ENCODE measurements around the gene TSC2.
"Not testable (repeated sequence)": the region's sequence is repeated elsewhere in the genome, so short reads cannot be mapped to it uniquely, and the experiment has no call there.

The TSC2 gene

DNA sequence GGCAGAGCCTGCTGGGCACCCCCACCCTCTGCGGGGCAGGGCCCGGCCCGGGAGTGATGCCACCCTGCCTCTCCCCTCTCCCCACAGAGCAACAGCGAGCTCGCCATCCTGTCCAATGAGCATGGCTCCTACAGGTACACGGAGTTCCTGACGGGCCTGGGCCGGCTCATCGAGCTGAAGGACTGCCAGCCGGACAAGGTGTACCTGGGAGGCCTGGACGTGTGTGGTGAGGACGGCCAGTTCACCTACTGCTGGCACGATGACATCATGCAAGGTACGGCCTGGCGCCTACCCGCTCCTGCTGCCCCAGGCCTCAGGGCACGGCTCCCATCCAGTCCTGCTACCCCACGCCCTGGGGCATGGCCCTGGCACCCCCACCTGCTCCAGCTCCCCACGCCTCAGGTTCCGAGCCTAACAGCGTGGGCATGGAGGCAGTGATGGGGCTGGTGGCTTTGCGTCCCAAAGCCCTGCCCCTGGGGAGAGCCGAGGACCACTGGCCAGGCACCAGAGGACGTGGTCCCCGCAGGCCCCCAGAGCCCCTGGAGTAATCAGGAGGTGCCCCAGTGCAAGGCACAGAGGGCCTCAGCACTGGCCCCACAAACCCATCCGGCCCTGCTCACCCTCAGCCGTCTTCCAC lies 38.4 kb downstream of the TSC2 start:
- DNase-seq (ENCODE audit: low read depth): no peak

DNA sequence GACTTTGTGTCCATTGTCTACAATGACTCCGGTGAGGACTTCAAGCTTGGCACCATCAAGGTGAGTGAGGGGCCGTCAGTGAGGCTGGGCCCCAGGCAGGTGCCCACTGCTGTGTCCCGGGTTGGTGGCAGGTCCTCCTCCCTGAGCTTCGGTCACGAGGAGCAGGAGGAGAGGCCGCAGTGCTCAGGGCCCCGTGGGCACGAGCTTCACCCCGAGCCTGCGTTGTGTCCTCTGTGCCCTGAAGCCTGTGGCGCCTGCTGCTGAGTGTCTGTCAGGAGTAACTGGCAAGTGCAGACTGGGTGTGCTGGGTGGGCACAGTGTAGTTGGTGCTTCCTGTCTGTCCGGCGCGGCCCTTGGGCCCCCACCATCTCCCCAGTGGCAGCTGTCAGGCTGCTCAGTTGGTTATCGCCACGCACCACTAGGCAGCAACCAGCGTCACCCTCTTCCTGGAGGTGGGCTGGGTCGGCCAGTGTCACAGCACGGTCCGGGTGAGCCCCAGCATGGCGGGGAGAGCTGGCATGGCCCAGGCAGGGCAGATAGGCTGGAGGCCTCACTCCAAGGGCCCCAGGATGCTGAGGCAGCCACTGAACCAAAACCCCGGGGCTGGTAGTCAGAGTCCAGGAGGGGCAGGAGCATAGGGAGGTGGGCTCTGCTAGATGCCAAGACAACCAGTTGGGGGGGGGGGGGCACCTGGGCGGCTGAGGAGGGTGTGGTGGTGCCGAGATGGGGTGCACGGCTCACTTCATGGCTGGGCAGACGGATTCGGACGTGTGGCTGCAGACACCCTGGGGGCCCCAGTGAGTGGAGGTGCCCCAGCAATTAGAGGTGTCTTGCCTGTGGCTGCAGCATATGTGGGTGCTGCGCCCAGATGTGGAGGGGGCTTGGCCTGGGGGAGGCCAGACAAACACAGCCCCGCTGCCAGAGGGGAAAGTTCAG lies 39.3 kb downstream of the TSC2 start:
- no peak for DNase-seq (ENCODE audit: low read depth)

DNA sequence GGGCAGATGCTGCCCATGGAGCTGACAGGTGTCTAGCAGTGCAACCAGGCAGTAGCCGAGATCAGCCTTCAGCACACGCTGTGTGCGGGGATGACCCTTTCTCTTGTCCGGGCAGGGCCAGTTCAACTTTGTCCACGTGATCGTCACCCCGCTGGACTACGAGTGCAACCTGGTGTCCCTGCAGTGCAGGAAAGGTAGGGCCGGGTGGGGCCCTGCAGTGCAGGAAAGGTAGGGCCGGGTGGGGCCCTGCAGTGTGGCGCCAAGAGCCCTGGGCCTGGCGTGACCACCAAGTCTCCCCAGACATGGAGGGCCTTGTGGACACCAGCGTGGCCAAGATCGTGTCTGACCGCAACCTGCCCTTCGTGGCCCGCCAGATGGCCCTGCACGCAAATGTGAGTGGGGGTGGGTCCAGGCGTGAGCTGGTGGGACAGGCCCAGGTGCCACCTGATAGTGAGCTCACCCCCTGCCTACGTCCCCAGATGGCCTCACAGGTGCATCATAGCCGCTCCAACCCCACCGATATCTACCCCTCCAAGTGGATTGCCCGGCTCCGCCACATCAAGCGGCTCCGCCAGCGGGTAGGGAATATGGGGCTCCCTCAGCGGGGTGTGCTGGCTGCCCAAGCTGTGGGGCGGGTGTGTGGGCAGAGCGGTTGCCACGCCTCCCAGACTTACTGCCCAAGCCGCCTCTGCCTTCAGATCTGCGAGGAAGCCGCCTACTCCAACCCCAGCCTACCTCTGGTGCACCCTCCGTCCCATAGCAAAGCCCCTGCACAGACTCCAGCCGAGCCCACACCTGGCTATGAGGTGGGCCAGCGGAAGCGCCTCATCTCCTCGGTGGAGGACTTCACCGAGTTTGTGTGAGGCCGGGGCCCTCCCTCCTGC lies 40.2 kb downstream of the TSC2 start:
- DNase-seq (ENCODE audit: low read depth): no peak

DNA sequence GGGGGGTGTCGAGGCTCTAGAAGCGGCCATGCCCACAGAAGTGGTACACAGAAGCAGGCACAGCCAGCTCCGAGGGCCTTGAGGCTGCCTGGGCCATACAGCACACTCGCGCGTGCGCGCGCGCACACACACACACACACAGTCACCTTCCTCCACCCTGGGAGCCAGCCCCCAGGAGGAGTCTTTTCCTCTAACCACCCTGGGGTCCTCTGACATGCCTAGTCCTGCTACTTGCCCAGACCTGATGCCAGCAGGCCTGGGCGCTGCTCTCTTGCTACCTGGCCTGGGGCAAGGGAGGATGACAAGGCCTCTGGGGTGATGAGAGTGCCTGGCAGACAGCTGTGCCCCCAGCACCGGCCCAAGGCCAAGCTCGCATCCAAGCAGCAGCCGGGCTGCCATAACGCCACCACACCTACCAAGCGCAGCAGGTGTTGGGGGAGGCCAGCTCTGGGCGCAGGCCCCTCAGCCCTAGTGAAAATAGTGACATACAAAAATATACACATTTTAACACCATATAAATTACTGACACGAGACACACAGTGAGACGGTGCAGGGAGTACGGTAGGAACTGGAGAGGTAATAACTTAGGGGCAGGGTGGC lies 41.1 kb downstream of the TSC2 start:
- DNase-seq (ENCODE audit: low read depth): no peak

DNA sequence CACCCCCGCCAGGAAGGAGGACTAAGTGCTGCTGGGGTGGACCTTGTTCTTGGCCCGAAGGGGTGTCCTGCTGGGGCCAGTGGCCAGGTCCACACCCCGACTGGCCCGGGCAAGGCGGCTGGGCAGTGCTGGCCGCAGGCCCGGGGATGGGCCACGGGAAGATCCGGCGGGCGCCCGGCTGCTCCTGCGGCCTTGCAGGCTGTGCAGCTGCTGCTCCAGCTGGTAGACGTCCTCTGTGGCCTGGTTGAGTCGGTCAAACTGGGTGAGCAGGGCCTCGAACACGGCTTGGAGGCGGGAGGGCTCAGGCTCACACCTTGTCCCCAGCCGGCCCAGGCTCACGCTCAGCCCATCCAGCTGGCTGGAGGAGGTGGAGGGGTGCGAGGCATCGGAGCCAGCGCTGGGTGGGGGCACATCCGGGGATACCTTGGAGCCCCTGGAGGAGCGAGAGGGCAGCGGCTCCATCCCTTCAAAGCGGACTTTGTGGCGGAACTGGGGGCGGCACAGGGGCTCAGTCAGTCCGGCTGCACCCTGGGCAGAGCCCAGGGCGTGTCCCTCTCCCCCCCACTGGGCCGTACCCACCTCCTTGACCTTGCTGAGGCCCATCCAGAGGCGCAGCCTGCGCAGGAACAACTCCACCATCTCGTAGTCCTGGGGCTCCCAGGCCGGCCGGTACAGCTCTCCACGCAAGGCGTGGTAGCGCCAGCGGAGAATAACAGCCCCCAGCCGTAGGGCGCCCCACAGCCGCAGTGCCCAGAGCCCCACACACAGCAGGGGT lies 42.1 kb downstream of the TSC2 start:
- no peak for DNase-seq (ENCODE audit: low read depth)

DNA sequence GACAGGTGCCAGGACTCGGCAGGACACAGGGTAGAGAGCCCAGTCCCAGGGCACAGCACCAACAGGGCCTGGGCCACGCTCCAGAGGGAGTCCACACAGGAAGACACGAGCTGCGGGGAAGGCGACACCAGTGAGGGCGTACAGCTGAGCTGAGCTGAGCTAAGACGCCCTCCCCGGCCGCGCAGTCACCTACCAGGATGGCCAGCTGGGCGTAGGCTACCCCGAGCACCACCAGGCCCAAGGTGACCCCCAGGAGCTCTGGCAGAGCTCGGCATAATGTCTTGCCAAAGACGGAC lies 42.6 kb downstream of the TSC2 start:
- DNase-seq (ENCODE audit: low read depth): no peak

DNA sequence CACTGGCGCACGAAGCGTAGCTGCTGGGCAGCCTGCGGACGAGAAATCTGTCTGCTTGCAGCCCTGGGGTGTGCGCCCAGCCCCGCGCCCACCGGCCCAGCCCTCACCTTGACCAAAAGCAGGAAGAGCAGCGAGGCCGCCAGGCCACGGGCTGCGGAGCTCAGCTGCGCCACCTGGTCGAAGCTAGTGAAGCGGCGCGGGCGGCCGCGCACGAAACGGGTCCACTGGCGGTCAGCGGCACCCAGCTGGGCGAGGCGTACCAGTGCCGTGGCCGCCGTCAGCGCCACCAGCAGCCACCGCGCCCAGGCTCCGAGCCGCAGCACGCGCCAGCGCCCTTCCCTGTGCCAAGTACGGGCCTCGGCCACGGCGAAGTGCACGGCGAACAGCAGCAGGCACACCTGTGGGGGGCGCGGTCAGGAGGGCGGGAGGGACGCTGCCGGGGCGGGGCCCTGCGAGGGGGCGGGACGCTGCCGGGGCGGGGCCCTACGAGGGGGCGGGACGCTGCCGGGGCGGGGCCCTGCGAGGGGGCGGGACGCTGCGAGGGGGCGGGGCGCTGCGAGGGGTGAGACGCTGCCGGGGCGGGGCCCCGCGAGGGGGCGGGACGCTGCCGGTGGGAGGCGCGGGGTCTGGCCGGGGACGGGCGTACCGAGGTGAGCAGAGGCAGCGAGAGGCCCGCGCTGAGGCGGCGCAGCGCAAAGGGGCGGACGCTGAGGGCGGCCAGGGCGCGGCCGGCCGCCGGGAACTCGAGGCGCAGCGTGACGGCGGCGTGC lies 43.2 kb downstream of the TSC2 start:
- DNase-seq (ENCODE audit: low read depth): no peak

DNA sequence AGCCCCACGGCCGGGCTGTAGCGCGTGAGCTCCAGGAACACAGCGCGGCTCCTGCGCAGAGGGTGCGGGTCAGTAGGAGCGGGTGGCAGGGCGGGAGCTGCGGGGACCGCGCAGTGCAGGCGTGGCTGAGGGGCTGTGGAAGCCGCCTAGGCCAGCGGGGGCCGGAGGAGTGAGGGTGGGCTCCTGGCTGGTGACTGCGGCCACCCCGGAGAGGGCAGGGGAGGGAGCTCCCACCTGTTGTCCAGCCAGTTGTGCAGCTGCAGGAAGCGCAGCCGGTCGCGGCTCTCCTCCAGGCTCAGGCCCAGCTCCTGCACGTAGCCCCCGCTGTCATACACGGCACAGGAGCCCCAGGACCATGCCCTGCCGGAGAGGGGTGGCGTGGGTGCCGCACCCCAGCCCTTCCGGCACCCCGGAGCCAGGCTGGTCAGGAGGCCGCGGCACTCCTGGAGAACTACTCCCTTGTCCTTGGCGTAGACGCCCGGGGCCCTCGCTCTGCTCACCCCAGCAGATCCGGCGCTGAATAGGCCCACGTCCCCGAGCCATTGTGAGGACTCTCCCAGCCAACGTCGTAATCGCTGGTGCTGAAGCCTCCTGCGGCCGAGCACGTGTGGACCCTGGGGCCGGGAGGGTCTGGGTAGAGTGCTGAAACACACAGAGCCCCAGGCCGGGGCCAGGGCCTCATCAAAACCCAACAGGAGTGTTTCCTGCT lies 43.9 kb downstream of the TSC2 start:
- DNase-seq (ENCODE audit: low read depth): no peak

DNA sequence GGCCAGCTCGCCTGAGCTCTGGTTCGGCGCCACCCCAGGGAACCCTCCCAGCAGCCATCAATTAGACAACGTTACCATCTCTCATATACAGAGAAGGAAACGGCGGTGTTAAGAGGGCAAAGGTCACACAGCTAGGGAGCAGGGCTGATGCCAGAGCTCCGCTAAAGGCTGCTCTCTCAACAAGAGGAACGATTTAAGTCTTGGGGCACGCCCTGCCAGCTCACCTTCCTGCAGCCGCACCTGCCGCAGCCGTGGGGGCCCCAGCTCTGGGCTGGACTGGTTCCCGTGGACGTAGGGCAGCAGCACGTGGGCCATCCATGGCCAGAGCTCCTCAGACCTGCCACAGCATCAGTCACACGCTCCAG lies 44.5 kb downstream of the TSC2 start:
- no peak for DNase-seq (ENCODE audit: low read depth)

DNA sequence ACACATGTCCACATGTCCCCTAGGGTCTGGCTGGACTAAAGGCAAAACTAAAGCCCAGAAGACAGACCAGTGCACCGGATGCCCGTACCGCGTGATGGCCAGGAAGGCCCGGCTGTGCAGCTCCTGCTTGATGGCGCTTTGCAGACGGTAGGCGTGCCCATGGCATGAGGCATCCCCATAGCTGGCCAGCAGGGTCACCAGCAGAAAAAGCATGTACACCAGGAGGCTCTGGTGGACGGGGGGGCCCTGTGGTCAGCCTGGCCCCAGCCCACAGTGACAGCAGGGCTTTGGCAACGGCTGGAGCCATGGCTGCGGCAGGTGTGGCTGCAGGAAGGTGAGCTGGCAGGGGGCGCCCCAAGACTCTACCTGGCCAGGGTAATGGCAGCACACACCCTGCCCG lies 45.1 kb downstream of the TSC2 start:
- no peak for DNase-seq (ENCODE audit: low read depth)

DNA sequence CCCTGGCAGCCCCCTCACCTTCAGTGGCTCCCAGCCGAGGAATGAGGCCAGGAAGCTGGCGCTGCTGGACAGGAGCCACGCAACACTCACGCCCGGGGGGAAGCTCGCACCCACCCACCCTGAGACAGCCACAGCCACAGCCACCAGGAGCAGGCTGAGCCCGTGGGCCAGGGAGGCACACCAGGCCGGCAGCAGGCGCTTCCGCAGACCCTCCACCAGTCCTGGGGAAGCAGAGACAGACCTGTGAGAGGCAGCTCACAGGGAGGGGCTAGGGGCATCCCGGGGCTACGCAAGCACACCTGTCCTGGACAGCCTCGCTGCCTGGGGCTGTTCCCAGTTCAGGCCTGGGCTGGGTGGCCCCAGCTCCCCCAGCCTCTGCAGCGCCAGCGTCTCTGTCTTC lies 46.0 kb downstream of the TSC2 start:
- DNase-seq (ENCODE audit: low read depth): no peak

DNA sequence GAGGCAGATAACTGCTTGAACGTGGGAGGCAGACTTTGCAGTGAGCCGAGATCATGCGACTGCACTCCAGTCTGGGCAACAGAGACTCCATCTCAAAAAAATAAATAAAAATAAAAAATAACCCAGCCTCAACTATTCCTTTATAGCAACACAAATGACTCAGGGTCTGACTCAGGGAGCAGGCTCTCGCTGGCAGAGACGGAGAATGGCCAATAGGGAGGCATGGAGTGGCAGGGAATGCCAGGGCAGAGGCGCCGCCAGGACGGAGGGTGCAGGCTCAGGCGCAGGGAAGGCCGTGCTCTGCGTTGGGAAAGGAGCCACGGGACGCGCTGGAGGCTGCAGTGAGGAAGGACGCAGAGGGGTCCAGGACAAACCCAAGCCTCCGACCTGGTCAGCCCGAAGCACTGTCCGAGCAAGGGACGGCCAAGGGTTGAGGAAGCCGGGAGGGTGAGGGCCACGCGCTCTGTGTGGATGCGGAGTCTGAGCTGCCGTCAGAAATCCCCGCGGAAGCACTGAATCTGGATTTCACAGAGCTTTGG lies 47.6 kb downstream of the TSC2 start:
- no peak for DNase-seq (ENCODE audit: low read depth)

DNA sequence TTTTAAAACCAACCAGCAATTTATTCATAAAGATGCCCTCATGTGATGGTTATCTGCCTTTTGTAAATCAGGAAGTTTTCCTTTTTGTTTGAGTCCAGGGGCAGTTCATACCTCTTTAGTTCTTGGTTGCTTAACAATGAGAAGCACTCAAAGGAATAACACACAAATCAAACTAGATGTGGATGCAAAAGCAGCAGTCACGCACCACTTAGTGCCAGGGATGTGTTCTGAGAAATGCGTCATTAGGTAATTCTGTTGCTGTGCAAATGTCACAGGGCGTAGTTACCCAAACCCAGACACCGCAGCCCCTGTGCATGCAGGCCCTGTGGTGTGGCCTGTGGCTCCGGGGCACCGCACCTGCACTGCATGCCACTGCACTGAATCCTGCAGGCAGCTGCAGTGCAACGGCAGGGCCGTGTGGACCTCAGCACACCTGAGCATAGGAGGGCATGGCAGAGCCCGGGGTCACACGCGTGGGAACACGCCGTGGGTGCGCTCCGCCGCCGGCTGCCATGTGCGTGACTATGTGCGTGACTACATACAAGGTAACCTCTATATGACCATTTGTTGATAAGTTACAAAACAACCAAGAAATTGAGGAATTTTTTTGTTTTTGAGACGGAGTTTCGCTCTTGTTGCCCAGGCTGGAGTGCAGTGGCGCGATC lies 48.3 kb downstream of the TSC2 start:
- no peak for DNase-seq (ENCODE audit: low read depth)

DNA sequence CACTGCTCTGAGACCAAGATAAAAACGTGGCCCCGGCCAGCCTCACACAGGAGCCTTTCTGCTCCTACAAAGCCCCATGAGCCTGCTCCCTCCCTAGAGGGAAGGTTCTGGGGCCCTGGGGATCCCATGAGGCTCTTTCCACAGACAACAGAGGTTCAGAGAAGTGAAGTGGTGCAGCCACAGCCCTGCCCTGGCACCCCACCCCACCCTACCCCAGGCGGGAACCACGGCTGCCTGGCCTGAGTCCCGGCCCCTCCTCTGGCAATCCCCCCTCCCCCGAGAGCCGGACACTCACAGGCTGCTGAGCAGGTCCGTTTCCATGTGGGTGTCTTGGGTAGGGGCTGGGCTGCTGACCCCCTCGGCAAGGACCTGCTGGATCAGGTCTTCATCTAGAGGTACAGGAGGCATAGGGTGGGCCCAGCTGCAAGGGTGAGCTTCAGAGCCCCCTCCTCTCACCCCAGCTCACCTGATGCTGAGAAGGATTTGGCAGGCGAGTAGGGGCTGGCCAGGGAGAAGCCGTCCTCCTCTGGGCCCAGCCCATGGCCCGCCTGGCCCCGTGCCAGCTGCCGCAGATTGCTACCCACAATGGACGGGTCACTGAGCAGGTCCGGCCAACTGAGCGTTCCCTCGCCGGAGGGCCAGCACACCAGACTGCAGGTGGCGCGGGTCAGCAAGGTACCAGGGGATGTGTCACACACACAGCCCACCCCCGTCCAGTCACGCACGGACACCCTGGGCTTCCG lies 49.2 kb downstream of the TSC2 start:
- DNase-seq (ENCODE audit: low read depth): no peak

DNA sequence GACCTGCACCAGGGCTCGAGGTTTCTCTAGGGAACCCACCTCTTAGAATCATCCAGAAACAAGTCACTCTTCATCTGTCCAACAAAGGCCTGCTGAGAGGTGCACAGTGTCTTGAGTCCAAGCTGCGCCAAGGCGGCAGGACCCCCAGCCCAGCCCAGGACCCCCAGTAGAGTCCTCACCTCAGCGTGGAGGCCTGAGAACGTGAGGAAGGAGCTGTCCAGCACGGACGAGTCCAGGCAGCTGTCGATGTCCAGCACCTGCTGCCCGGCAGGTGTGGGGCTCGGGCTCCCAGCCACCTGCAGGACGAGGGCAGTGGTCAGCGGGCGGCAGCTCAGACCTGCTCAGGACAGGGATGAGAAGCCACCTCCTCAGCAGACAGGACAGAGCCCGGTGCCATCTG lies 49.9 kb downstream of the TSC2 start:
- DNase-seq (ENCODE audit: low read depth): not testable (repeated sequence)

DNA sequence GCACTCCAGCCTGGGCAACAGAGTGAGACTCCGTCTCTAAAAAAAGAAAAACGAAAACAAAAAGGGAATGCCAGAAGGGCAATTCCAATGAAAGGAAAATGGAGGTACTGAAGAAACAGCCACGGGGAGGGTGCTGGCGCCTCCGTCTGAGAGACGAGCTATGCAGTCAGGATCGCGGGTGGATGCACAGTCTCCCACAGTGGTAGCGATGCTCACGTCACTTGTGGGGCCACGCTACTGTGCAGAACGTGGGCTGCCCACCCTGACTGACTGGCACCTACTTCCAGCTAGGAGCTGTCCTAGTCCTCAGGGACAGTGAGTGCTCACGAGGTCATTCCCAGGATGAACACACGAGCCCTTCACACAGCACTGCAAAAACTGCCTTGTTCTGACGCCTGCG lies 53.8 kb downstream of the TSC2 start:
- DNase-seq (ENCODE audit: low read depth): not testable (repeated sequence)

DNA sequence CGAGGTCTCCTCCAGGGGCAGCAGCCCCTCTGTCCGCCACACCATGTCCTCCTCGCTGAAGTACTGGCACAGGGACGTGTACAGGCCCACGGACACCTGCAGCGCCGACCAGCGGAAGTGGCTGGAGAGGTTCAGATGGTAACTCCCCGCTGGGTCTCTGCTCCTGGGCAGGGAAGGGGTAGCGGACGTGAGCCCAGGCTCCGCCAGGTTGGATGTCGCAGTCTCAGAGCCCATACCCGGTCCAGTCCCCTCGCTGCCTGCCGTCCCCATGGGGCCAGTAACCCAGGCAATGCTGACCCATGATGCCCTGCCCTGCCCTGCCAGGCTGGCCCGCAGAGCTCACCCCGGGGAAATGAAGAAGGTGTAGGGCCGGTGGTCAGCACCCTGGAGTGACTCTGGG lies 54.7 kb downstream of the TSC2 start:
- DNase-seq (ENCODE audit: low read depth): no peak

DNA sequence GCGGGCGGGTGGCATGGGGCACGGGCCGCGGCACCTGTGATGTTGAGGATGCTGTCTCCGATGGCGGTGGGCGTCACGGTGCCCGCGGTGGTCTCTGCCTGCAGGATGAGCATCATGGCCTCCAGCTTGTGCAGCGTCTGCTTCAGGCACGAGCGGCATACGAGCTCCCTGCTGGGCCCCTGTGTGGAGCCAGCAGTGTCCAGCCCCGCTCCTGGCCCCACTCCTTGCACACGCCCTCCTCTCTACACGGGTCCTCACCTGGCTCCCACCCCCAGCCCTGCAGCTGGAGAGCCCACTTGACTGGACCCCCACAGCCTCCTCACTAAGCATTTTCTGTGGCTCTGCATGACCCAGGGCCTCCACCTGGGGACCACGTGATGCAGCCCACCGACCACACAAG lies 56.7 kb downstream of the TSC2 start:
- DNase-seq (ENCODE audit: low read depth): not testable (repeated sequence)

DNA sequence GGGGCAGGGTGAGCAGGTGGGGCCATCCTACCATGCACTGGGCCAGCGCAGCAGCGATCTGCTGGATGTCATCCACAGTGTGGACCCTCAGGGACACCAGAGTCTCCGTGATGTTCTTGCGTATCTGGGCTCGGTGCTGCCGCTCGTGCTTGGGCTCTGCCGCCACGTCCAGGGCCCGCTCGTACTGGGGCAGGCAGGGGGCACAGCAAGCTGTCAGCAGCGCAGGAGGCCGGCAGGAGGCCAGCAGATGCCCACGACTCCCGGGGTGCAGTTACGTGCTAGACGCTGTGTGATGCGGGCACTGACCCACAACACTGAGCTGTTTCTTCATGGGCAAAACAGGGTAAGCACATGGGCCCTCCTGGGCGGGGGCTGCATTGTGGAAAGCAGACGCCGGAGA lies 57.5 kb downstream of the TSC2 start:
- not testable (repeated sequence) for DNase-seq (ENCODE audit: low read depth)
